ENCODE results near the gene SEMA6D.

SEMA6D gene, protein sequence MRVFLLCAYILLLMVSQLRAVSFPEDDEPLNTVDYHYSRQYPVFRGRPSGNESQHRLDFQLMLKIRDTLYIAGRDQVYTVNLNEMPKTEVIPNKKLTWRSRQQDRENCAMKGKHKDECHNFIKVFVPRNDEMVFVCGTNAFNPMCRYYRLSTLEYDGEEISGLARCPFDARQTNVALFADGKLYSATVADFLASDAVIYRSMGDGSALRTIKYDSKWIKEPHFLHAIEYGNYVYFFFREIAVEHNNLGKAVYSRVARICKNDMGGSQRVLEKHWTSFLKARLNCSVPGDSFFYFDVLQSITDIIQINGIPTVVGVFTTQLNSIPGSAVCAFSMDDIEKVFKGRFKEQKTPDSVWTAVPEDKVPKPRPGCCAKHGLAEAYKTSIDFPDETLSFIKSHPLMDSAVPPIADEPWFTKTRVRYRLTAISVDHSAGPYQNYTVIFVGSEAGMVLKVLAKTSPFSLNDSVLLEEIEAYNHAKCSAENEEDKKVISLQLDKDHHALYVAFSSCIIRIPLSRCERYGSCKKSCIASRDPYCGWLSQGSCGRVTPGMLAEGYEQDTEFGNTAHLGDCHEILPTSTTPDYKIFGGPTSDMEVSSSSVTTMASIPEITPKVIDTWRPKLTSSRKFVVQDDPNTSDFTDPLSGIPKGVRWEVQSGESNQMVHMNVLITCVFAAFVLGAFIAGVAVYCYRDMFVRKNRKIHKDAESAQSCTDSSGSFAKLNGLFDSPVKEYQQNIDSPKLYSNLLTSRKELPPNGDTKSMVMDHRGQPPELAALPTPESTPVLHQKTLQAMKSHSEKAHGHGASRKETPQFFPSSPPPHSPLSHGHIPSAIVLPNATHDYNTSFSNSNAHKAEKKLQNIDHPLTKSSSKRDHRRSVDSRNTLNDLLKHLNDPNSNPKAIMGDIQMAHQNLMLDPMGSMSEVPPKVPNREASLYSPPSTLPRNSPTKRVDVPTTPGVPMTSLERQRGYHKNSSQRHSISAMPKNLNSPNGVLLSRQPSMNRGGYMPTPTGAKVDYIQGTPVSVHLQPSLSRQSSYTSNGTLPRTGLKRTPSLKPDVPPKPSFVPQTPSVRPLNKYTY

GRCh38 chr15:47717036-47717612 is at the start of gene SEMA6D:
SEMA6D (plus strand) TSS chr15:47717505; CDS start chr15:47759799, 42,294 bp downstream.
- peak within 1 kb of the TSS; percentile 74 for H3K4me3 ChIP-seq (ENCODE audit: low read depth, low read length)
- peak; percentile 91 for DNase-seq
- peaks cover 15% of the 10 kb centered on the region for H3K36me3 ChIP-seq
- H3K9me3 ChIP-seq (ENCODE audit: severe bottlenecking) = no peaks in the 10 kb centered on the region
- no peaks in the 10 kb centered on the region for H3K27me3 ChIP-seq (ENCODE audit: insufficient read depth, low read depth, severe bottlenecking)
- H3K27ac ChIP-seq = peak within 1 kb of the TSS; percentile 97
- TF ChIP-seq CTCF (IDR thresholded peaks at IDR 0.05; ENCODE audit: low read depth, low read length) = peak; percentile 39

- H3K4me3 ChIP-seq (ENCODE audit: low read depth, low read length) = no peak overlapping the region
- H3K27ac ChIP-seq = no peak overlapping the region
- TF ChIP-seq CTCF (IDR thresholded peaks at IDR 0.05; ENCODE audit: low read depth, low read length) = no peak
- no peaks in the 10 kb centered on the region for H3K27me3 ChIP-seq (ENCODE audit: insufficient read depth, low read depth, severe bottlenecking)
- no peaks in the 10 kb centered on the region for H3K9me3 ChIP-seq (ENCODE audit: severe bottlenecking)
- no peak for DNase-seq
- H3K36me3 ChIP-seq = no peaks in the 10 kb centered on the region
Measured at GRCh38 chr15:47669221-47669620, 48.1 kb upstream of the SEMA6D start.

DNA sequence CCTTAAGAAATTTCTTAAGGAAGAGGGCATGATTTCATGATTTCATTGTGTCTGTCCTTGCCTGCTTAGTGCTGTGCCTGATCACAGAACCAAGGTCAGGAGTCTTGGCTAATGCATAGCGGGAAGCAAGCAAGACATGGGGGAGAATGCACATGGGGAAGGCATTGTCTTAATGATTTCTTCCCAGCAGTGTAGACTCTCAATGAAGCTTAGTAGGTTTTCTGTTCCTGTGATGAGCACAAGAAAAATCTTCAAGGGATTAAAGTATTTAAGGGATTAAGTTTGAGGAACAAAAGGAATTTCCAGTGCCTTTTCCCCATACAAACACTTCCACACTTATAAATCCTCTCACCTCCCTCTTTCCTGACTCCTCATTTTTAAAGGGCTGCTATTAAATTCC is 46.9 kb upstream of the SEMA6D start:
- Histone ChIP-seq H3K4me3 (ENCODE audit: low read depth, low read length) (no peak overlapping the region), H3K27me3 (ENCODE audit: insufficient read depth, low read depth, severe bottlenecking) (no peaks in the 10 kb centered on the region), H3K36me3 (no peaks in the 10 kb centered on the region), H3K27ac (no peak overlapping the region), H3K9me3 (ENCODE audit: severe bottlenecking) (no peaks in the 10 kb centered on the region)
- DNase-seq = no peak
- no peak for TF ChIP-seq CTCF (IDR thresholded peaks at IDR 0.05; ENCODE audit: low read depth, low read length)

DNA sequence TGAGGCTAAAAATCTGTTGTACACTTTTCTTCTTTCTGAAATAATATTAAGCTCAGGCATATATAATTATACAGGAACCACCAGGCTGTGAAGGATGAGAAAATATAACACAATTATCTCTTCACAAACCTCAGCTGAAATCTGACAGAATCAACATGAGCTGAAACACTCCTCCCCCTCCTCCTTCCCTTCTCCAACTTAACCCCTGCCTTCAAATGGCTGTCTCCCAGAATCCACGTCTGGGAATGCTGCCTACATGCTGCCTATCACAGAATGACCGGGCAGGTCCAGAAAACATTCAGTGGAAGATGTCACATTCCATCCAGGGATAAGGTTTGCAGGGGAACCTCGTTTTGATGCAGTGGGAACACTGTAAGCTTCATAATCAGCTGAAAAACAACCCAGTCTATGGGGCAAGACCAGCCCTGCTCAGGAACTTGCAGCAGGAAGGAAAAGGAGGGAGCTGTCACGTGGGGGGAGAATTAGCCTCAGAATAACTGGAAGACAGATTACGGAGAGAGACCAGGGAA is 44.0 kb upstream of the SEMA6D start:
- H3K36me3 ChIP-seq = no peaks in the 10 kb centered on the region
- peak; percentile 71 for DNase-seq
- no peaks in the 10 kb centered on the region for H3K9me3 ChIP-seq (ENCODE audit: severe bottlenecking)
- H3K4me3 ChIP-seq (ENCODE audit: low read depth, low read length) = peak overlapping the region; percentile 12; the same call in 1 of the 2 replicates
- H3K27ac ChIP-seq = peak overlapping the region; percentile 26
- H3K27me3 ChIP-seq (ENCODE audit: insufficient read depth, low read depth, severe bottlenecking) = no peaks in the 10 kb centered on the region
- no peak for TF ChIP-seq CTCF (IDR thresholded peaks at IDR 0.05; ENCODE audit: low read depth, low read length)

GRCh38 chr15:47674586-47675232 is 42.6 kb upstream of the SEMA6D start:
- no peak for TF ChIP-seq CTCF (IDR thresholded peaks at IDR 0.05; ENCODE audit: low read depth, low read length)
- no peaks in the 10 kb centered on the region for H3K9me3 ChIP-seq (ENCODE audit: severe bottlenecking)
- no peaks in the 10 kb centered on the region for H3K27me3 ChIP-seq (ENCODE audit: insufficient read depth, low read depth, severe bottlenecking)
- no peaks in the 10 kb centered on the region for H3K36me3 ChIP-seq
- peak; percentile 44 for DNase-seq
- peak overlapping the region; percentile 26 for H3K27ac ChIP-seq
- H3K4me3 ChIP-seq (ENCODE audit: low read depth, low read length) = no peak overlapping the region

Data from WERI-Rb-1 (cell line).